ENCODE data around the gene STXBP6. TPM values are rescaled to one million over a fixed set of nuclear protein-coding genes. Genes with fewer than 3 reads are reported as not detected.

Gene STXBP6
- total RNA-seq, 1 experiment from 2014 or later = 5.3 TPM

GRCh38 chr14:24972844-24973243 is 77.1 kb downstream of the STXBP6 start:
- intact Hi-C loops (cut with micrococcal nuclease; ENCODE audit: unreplicated experiment) = no loop called here
- BruUV-seq (replicated peaks) = no TSS peak
- no peaks in the 10 kb centered on the region for H3K9me3 ChIP-seq (ENCODE audit: low read depth, low read length, poor library complexity, severe bottlenecking)
- H3K4me1 ChIP-seq (ENCODE audit: insufficient read depth, low read length, poor library complexity, severe bottlenecking) = no peaks in the 10 kb centered on the region
- H3K27me3 ChIP-seq (replicated peaks; ENCODE audit: insufficient read depth, low read depth, low read length, poor library complexity) = no peaks in the 10 kb centered on the region
- POLR2A ChIA-PET (ENCODE audit: low non-redundant PET) = no interaction called here
- H3K36me3 ChIP-seq (ENCODE audit: insufficient read depth, low read length, poor library complexity, severe bottlenecking) = no peaks in the 10 kb centered on the region
- no peak overlapping the region for H3K4me3 ChIP-seq (ENCODE audit: low read depth, low read length, poor library complexity, severe bottlenecking)
- TF ChIP-seq CTCF (conservative IDR thresholded peaks at IDR 0.05; ENCODE audit: low read depth, low read length) (no peak), EZH2 (IDR thresholded peaks at IDR 0.05; ENCODE audit: borderline replicate concordance, low read depth, low read length, poor library complexity, severe bottlenecking) (no peak)
- H3K27ac ChIP-seq (ENCODE audit: low read depth, low read length, poor library complexity, severe bottlenecking) = no peak overlapping the region
- CTCF ChIA-PET = no interaction called here
- DNase-seq (ENCODE audit: low spot score) = no peak

GRCh38 chr14:24971255-24971654 is 78.7 kb downstream of the STXBP6 start:
- Histone ChIP-seq H3K4me3 (ENCODE audit: low read depth, low read length, poor library complexity, severe bottlenecking) (no peak overlapping the region), H3K27me3 (replicated peaks; ENCODE audit: insufficient read depth, low read depth, low read length, poor library complexity) (no peaks in the 10 kb centered on the region), H3K27ac (ENCODE audit: low read depth, low read length, poor library complexity, severe bottlenecking) (no peak overlapping the region), H3K4me1 (ENCODE audit: insufficient read depth, low read length, poor library complexity, severe bottlenecking) (no peaks in the 10 kb centered on the region), H3K9me3 (ENCODE audit: low read depth, low read length, poor library complexity, severe bottlenecking) (no peaks in the 10 kb centered on the region), H3K36me3 (ENCODE audit: insufficient read depth, low read length, poor library complexity, severe bottlenecking) (no peaks in the 10 kb centered on the region)
- DNase-seq (ENCODE audit: low spot score) = no peak
- no TSS peak for BruUV-seq (replicated peaks)
- ChIA-PET CTCF (no interaction called here), POLR2A (ENCODE audit: low non-redundant PET) (no interaction called here)
- intact Hi-C loops (cut with micrococcal nuclease; ENCODE audit: unreplicated experiment) = no loop called here
- TF ChIP-seq EZH2 (IDR thresholded peaks at IDR 0.05; ENCODE audit: borderline replicate concordance, low read depth, low read length, poor library complexity, severe bottlenecking) (no peak), CTCF (conservative IDR thresholded peaks at IDR 0.05; ENCODE audit: low read depth, low read length) (no peak)

- Histone ChIP-seq H3K9me3 (ENCODE audit: low read depth, low read length, poor library complexity, severe bottlenecking) (no peaks in the 10 kb centered on the region), H3K27ac (ENCODE audit: low read depth, low read length, poor library complexity, severe bottlenecking) (no peak overlapping the region), H3K4me3 (ENCODE audit: low read depth, low read length, poor library complexity, severe bottlenecking) (no peak overlapping the region), H3K27me3 (replicated peaks; ENCODE audit: insufficient read depth, low read depth, low read length, poor library complexity) (no peaks in the 10 kb centered on the region), H3K36me3 (ENCODE audit: insufficient read depth, low read length, poor library complexity, severe bottlenecking) (no peaks in the 10 kb centered on the region), H3K4me1 (ENCODE audit: insufficient read depth, low read length, poor library complexity, severe bottlenecking) (no peaks in the 10 kb centered on the region)
- no peak for DNase-seq (ENCODE audit: low spot score)
- no peak for TF ChIP-seq EZH2 (IDR thresholded peaks at IDR 0.05; ENCODE audit: borderline replicate concordance, low read depth, low read length, poor library complexity, severe bottlenecking)
- no peak for TF ChIP-seq CTCF (conservative IDR thresholded peaks at IDR 0.05; ENCODE audit: low read depth, low read length)
- BruUV-seq (replicated peaks) = no TSS peak
- intact Hi-C loops (cut with micrococcal nuclease; ENCODE audit: unreplicated experiment) = no loop called here
- POLR2A ChIA-PET (ENCODE audit: low non-redundant PET) = no interaction called here
- CTCF ChIA-PET = no interaction called here
Observed at GRCh38 chr14:24966579-24966964, 83.4 kb downstream of the STXBP6 start.
